DMS114 treated with DMSO at 0.1 percent for 48 hours (cell line): Measurements from ENCODE around the gene CAGE1.
"Not testable (repeated sequence)": the region's sequence is repeated elsewhere in the genome, so short reads cannot be mapped to it uniquely, and the experiment has no call there.

ENCODE experiments used
- DNase-seq: peaks from one replicate; lab custom pipeline; 2025; ENCODE audit not compliant: unreplicated experiment; lab: John Stamatoyannopoulos, UW

CAGE1 gene

GRCh38 chr6:7410851-7411250 is 21.3 kb upstream of the CAGE1 start:
- no peak for DNase-seq

- no peak for DNase-seq
These were observed 20.2 kb upstream of the CAGE1 start for GRCh38 chr6:7409740-7410139.

DNA sequence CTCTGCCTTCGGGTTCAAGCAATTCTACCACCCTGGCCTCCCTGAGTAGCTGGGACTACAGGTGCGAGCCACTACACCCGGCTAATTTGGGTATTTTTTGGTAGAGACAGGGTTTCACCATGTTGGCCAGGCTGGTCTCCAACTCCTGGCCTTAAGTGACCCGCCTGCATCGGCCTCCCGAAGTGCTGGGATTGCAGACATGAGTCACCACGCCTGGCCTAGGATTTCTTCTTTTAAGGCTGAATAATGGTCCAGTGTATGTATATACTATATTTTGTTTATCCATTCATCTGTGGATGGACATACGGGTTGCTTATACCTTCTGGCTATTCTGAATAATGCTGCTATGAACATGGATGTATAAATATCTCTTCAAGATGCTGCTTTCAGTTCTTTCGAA is 17.2 kb upstream of the CAGE1 start:
- DNase-seq, result no peak

- DNase-seq, result no peak
These were observed 15.0 kb upstream of the CAGE1 start for GRCh38 chr6:7404546-7404945.

GRCh38 chr6:7402716-7403115 is 13.2 kb upstream of the CAGE1 start:
- DNase-seq, result no peak

DNA sequence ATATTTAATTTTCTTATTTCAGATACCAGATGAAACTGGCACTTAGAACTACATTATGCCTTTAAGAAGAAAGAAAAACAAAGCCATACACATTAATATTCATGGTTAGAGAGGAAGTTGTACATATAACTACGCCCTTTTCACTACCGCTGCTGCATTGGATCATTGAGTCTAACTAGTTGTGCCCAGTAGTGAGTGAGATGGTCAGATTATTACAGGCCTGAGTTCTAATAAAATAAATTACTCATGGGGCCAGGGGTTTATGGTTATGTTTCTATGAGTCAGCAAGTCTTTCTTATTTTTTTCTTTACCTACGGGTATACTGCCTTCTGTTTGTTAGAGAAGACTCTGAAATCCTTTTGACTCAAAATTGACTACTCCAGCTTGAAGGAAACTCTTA is 11.5 kb upstream of the CAGE1 start:
- DNase-seq, result no peak

DNA sequence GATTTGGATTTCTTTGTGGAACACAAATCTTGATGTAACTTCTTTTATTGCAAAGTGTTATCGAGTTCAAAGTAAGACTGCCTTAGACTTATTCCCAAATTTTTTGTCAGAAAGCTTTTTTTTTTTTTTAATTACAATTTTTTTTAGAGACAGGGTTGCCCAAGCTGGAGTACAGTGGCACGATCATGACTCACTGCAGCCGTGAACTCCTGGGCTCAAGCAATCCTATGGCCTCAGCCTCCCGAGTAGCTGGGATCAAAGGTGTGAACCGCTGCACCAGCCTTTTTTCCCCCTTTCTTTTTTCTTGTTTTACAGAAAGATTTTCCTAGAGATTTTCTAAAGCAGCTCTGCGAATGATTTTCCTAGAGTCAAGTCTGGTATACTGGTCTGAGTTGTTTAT is 2.9 kb upstream of the CAGE1 start:
- no peak for DNase-seq

DNA sequence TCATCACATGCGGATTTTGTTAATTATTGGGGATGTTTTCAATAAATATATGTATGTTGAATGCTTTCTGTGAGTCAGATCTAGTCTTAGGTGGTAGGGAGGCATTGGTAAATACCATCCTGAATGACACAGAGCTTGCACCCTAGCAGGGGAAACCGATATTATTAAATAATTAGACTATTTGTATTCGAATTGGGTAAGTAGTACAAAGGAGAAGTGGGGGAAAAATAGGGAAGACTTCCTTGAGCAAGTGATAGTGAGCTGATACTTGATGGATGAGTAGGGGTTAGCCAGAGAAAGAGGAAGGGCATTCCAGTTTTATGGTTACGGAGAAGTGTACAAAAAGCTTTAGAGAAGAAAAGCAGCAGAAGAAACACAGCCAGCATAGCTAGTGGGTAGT is 1.6 kb upstream of the CAGE1 start:
- DNase-seq, result no peak

- DNase-seq, result no peak
These were observed 810 bp upstream of the CAGE1 start for GRCh38 chr6:7390226-7390878.

GRCh38 chr6:7389162-7389450 is 436 bp downstream of the CAGE1 start:
- DNase-seq, result no peak

GRCh38 chr6:7381092-7381491 is 8.4 kb downstream of the CAGE1 start:
- no peak for DNase-seq

DNA sequence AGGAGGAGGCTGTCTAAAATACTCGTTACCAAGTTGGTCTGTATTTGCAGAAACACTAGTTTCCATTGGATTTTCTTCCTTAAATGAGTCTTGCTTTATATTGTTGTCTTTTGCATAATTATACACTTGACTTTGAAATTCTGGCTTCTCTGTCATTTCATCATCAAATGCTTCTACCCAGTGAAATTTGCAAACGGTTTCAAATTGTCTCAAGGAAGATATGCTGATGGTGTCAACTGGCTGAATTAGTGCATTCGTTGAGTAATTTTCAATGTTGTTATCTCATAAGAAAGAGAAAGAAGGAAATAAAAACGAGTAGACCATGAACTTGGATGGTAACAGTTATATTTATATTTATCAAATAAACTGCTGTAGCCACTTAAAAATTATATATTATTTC is 10.8 kb downstream of the CAGE1 start:
- DNase-seq, result no peak

GRCh38 chr6:7377961-7378360 is 11.6 kb downstream of the CAGE1 start:
- no peak for DNase-seq

GRCh38 chr6:7373739-7374138 is 15.8 kb downstream of the CAGE1 start:
- DNase-seq, result no peak

DNA sequence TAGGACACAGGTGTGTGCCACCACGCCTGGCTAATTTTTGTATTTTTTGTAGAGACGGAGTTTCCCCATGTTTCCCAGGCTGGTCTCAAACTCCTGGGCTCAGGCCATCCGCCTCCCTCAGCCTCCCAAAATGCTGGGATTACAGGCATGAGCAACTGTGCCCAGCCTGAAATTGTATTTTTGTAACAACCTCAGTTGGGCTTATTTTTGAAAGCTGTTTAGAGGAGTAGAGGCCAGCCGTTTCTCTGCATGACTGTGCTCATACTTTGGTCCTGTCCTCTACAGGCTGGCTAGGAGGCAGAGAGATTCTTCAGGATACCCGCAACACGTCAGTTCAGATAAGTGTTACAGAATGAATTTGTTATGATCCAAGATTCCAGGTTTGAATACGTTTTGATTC is 22.1 kb downstream of the CAGE1 start:
- DNase-seq, result no peak

GRCh38 chr6:7351916-7352315 is 37.6 kb downstream of the CAGE1 start:
- not testable (repeated sequence) for DNase-seq

DNA sequence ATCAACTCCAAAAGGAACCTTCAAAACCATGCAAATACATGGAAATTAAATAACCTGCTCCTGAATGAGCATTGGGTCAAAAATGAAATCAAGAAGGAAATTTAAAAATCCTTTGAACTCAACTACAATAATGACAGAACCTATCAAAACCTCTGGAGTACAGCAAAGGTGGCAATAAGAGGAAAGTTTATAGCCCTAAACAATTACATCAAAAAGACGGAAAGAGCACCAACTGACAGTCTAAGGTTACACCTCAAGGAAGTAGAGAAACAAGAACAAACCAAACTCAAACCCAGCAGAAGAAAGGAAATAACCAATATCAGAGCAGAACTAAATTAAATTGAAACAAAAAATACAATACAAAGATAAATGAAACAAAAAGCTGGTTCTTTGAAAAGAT is 39.0 kb downstream of the CAGE1 start:
- not testable (repeated sequence) for DNase-seq

DNA sequence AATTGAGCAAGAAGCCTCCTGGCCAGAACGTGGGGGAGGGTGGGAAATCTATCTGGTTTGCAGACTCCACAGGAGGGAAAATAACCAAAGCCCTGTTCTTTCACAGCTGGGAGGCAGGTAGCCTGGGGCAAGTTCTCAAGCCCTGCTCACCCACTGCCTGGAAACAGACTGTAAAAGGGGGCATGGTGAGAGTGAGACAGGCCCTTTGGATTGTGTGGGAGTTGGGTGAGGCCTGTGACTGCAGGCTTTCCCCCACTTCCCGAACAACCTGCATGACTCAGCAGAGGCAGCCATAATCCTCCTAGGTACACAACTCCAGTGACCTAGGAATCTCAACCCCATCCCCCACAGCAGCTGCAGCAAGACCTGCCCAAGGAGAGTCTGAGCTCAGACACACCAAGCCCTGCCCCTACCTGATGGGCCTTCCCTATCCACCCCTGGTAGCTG is 42.0 kb downstream of the CAGE1 start:
- DNase-seq, result not testable (repeated sequence)

GRCh38 chr6:7344773-7345450 is 44.6 kb downstream of the CAGE1 start:
- not testable (repeated sequence) for DNase-seq

DNA sequence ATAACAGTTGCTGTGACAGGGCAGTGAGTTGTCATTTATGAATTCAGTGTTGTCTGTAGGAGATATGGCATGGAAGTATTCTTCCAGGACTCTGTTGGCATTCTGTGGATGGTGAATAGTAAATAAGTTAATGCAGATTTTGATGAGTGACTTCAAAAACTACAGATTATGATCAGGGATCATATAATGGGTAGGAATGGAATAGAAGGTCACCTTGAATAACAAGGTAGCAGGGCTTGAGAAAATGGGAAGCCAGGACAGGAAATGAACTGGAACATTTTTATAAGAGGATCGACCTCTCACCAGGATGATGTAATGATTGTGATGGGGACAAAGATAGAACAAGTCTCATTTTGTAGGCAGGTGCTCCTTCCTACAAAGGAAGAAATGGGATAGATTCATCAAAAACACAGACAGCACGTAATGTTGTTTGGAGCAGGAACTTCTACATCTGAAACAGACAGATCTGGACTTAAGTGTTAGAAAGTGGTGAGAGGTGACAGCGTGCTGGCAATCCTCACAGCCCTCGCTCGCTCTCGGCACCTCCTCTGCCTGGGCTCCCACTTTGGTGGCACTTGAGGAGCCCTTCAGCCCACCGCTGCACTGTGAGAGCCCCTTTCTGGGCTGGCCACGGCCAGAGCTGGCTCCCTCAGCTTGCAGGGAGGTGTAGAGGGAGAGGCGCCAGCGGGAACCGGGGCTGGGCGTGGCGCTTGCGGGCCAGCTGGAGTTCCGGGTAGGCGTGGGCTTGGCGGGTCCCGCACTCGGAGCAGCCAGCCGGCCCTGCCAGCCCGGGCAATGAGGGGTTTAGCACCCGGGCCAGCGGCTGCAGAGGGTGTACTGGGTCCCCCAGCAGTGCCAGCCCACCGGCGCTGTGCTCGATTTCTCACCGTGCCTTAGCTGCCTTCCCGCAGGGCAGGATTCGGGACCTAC is 45.7 kb downstream of the CAGE1 start:
- no peak for DNase-seq

GRCh38 chr6:7341989-7342742 is 47.4 kb downstream of the CAGE1 start:
- DNase-seq, result no peak
